Liver (tissue), 9 donors: ENCODE data around the gene PRKN. TPM values are rescaled to one million over a fixed set of nuclear protein-coding genes. Genes with fewer than 3 reads are reported as not detected.

Source experiments
- DNase-seq: peaks from one replicate; pipeline ENCODE4 v3.0.0-alpha.2; 2017; ENCODE audit warnings: low spot score
- H3K27ac ChIP-seq, 2 donors: one replicate each; pipeline ENCODE4 v1.7.0; 2013; ENCODE audit warnings: inconsistent platforms in 2 of 2, low read length in 2 of 2, control low read depth in 1 of 2, low read depth in 1 of 2, mild to moderate bottlenecking in 1 of 2
- H3K27me3 ChIP-seq, 4 donors: one replicate each; pipeline versions ENCODE4 v1.6.1 to v1.7.0; 2013; ENCODE audit warnings: low read length in 3 of 4, inconsistent platforms in 1 of 4, mild to moderate bottlenecking in 1 of 4, moderate library complexity in 1 of 4; ENCODE audit not compliant: control insufficient read depth in 4 of 4, insufficient read depth in 4 of 4
- H3K36me3 ChIP-seq, 4 donors: one replicate each; pipeline versions ENCODE4 v1.6.1 to v1.7.0; 2013; ENCODE audit warnings: low read length in 3 of 4, mild to moderate bottlenecking in 3 of 4, low read depth in 1 of 4, moderate library complexity in 1 of 4; ENCODE audit not compliant: control insufficient read depth in 4 of 4, insufficient read depth in 3 of 4
- H3K4me1 ChIP-seq, 4 donors: one replicate each; pipeline versions ENCODE4 v1.6.1 to v1.7.0; 2013; ENCODE audit warnings: low read length in 3 of 4, mild to moderate bottlenecking in 3 of 4, moderate library complexity in 1 of 4; ENCODE audit not compliant: control insufficient read depth in 4 of 4, insufficient read depth in 4 of 4
- H3K4me3 ChIP-seq, 3 donors: one replicate each; pipeline versions ENCODE4 v1.6.1 to v1.7.0; 2013; ENCODE audit warnings: low read length in 3 of 3, control low read depth in 1 of 3, low read depth in 1 of 3, mild to moderate bottlenecking in 1 of 3
- H3K9ac ChIP-seq, 2 donors: one replicate each; pipeline ENCODE4 v1.7.0; 2013; ENCODE audit warnings: low read length in 2 of 2, mild to moderate bottlenecking in 2 of 2, moderate library complexity in 2 of 2, control low read depth in 1 of 2, low read depth in 1 of 2
- H3K9me3 ChIP-seq, 4 donors: one replicate each; pipeline versions ENCODE4 v1.6.1 to v1.7.0; 2013; ENCODE audit warnings: low read length in 3 of 4; ENCODE audit not compliant: control insufficient read depth in 4 of 4
- ATF3 ChIP-seq: IDR thresholded peaks from 2 replicates; pipeline ENCODE4 v1.6.1; 2016; ENCODE audit warnings: antibody characterized with exemption
- EGR1 ChIP-seq, 2 donors: IDR thresholded peaks; 2 replicates each; pipeline ENCODE4 v1.6.1; 2016 to 2018; ENCODE audit warnings: antibody characterized with exemption in 2 of 2, low read depth in 2 of 2
- FOXA1 ChIP-seq: IDR thresholded peaks from 2 replicates; pipeline ENCODE4 v1.6.1; 2016; ENCODE audit warnings: antibody characterized with exemption
- FOXA2 ChIP-seq: IDR thresholded peaks from 2 replicates; pipeline ENCODE4 v1.6.1; 2016; ENCODE audit warnings: antibody characterized with exemption
- HNF4A ChIP-seq, 2 donors: conservative IDR thresholded peaks; 2 replicates each; pipeline ENCODE4 v1.6.1; 2016; ENCODE audit warnings: antibody characterized with exemption in 2 of 2, mild to moderate bottlenecking in 2 of 2
- HNF4G ChIP-seq: IDR thresholded peaks from 2 replicates; pipeline ENCODE4 v1.6.1; 2016; ENCODE audit warnings: antibody characterized with exemption
- JUND ChIP-seq, 2 donors: IDR thresholded peaks; 2 replicates each; pipeline ENCODE4 v1.6.1; 2016; ENCODE audit warnings: antibody characterized with exemption in 2 of 2
- RAD21 ChIP-seq, 2 donors: IDR thresholded peaks; 2 replicates each; pipeline ENCODE4 v1.6.1; 2016; ENCODE audit warnings: antibody characterized with exemption in 2 of 2, mild to moderate bottlenecking in 2 of 2
- RXRA ChIP-seq, 2 donors: IDR thresholded peaks; 2 replicates each; pipeline ENCODE4 v1.6.1; 2017 to 2018; ENCODE audit warnings: antibody characterized with exemption in 2 of 2, mild to moderate bottlenecking in 1 of 2
- SP1 ChIP-seq: IDR thresholded peaks from 2 replicates; pipeline ENCODE4 v1.6.1; 2018; ENCODE audit warnings: antibody characterized with exemption, mild to moderate bottlenecking
- TAF1 ChIP-seq: conservative IDR thresholded peaks from 2 replicates; pipeline ENCODE4 v1.6.1; 2016; ENCODE audit warnings: antibody characterized with exemption, mild to moderate bottlenecking
- YY1 ChIP-seq: IDR thresholded peaks from 2 replicates; pipeline ENCODE4 v1.6.1; 2016; ENCODE audit warnings: antibody characterized with exemption, mild to moderate bottlenecking
- ZBTB33 ChIP-seq: IDR thresholded peaks from 2 replicates; pipeline ENCODE4 v1.6.1; 2016; ENCODE audit warnings: antibody characterized with exemption
- WGBS: extraction: QIAGEN DNeasy Blood & Tissue Kit; methylation state at CpG from one replicate; pipeline ENCODE4 v1.1.7; 2013; 5-methylcytosine and 5-hydroxymethylcytosine counted together
- polyA plus RNA-seq, 2 donors: library from polyadenylated mRNA; stranded (reverse) in 1 of 2; unstranded in 1 of 2; fragments of 200-250 nt in 1 of 2; fragments of >200 nt in 1 of 2; fragmentation: Nextera tagmentation in 1 of 2; extraction: Ambion mirVana in 1 of 2; gene quantifications; one replicate each; pipeline versions ENCODE4 v1.2.1 to v1.2.3, GENCODE V29; 2013 to 2015
- total RNA-seq, 2 donors: library from RNA; depleted of rRNA; stranded (reverse); fragments of >200 nt; gene quantifications; one replicate each; pipeline ENCODE4 v1.2.3, GENCODE V29; 2014
- TF ChIP-seq, protein P1 (sequence below): IDR thresholded peaks from 2 replicates; pipeline ENCODE4 v1.6.1; 2016; ENCODE audit warnings: antibody characterized with exemption
- TF ChIP-seq, protein P2 (sequence below): fragments of 150-350 bp; IDR thresholded peaks from 2 replicates; pipeline ENCODE4 v1.5.1; 2017; ENCODE audit warnings: improper control_type of control experiment, low read depth, low read length; ENCODE audit not compliant: missing input control
- donor health status: healthy.
- donor health status: healthy.
- donor health status: healthy.
- donor health status: healthy.
- donor health status: healthy.

The PRKN gene
- total and polyA plus RNA-seq, 4 donors: 0.47 to 4.1 (median 3.2) TPM

- Histone ChIP-seq H3K4me1 (no peaks in the 10 kb centered on the region), H3K36me3 (no peaks in the 10 kb centered on the region), H3K4me3 (no peak overlapping the region), H3K9me3 (no peaks in the 10 kb centered on the region), H3K27me3 (no peaks in the 10 kb centered on the region), H3K27ac (no peak overlapping the region), H3K9ac (no peak overlapping the region)
- no peak for DNase-seq
- 46% methylated on average over 4 of the region's 4 CpGs for WGBS
- no peak for TF ChIP-seq RAD21 (IDR thresholded peaks at IDR 0.05)
- no peak for TF ChIP-seq YY1
- no peak for TF ChIP-seq TAF1
- TF ChIP-seq, protein P1, sequence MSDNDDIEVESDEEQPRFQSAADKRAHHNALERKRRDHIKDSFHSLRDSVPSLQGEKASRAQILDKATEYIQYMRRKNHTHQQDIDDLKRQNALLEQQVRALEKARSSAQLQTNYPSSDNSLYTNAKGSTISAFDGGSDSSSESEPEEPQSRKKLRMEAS: no peak
- no peak for TF ChIP-seq HNF4A (conservative IDR thresholded peaks at IDR 0.05)
- TF ChIP-seq FOXA1: no peak
- TF ChIP-seq ZBTB33: no peak
- TF ChIP-seq, protein P2, sequence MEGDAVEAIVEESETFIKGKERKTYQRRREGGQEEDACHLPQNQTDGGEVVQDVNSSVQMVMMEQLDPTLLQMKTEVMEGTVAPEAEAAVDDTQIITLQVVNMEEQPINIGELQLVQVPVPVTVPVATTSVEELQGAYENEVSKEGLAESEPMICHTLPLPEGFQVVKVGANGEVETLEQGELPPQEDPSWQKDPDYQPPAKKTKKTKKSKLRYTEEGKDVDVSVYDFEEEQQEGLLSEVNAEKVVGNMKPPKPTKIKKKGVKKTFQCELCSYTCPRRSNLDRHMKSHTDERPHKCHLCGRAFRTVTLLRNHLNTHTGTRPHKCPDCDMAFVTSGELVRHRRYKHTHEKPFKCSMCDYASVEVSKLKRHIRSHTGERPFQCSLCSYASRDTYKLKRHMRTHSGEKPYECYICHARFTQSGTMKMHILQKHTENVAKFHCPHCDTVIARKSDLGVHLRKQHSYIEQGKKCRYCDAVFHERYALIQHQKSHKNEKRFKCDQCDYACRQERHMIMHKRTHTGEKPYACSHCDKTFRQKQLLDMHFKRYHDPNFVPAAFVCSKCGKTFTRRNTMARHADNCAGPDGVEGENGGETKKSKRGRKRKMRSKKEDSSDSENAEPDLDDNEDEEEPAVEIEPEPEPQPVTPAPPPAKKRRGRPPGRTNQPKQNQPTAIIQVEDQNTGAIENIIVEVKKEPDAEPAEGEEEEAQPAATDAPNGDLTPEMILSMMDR: no peak
- TF ChIP-seq EGR1 (IDR thresholded peaks at IDR 0.05; ENCODE audit: low read depth in 2 of 2): no peak
- no peak for TF ChIP-seq HNF4G
- TF ChIP-seq ATF3: no peak
- TF ChIP-seq SP1: no peak
- TF ChIP-seq RXRA (IDR thresholded peaks at IDR 0.05): no peak
- no peak for TF ChIP-seq JUND (IDR thresholded peaks at IDR 0.05)
These were observed 1220.2 kb downstream of the PRKN start for GRCh38 chr6:161507375-161507774.

DNA sequence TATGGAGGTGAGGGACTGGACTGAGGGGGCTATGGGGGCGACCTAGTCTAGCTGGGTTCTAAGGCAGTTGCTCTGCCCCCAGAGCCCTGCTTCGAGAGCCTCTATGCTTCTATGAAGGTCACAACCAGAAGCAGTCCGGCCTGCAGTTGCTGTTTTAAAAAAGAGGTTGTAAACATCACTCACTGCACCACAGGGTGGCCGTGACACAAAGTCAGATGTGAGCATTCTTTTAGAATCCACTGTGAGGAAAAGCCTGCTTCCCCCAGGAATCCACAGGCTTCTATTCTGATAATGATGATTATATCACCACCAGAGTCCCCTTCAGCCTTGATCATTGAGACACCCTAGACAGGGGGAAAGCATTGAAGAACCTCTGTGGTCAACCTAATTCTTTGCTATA lies 1224.0 kb downstream of the PRKN start:
- TF ChIP-seq EGR1 (IDR thresholded peaks at IDR 0.05; ENCODE audit: low read depth in 2 of 2): no peak
- no peak for TF ChIP-seq HNF4G
- no peak for TF ChIP-seq YY1
- no peak for TF ChIP-seq FOXA2
- no peak for TF ChIP-seq RAD21 (IDR thresholded peaks at IDR 0.05)
- TF ChIP-seq SP1: no peak
- TF ChIP-seq JUND (IDR thresholded peaks at IDR 0.05): no peak
- TF ChIP-seq, protein P2: no peak
- TF ChIP-seq RXRA (IDR thresholded peaks at IDR 0.05): no peak
- H3K9ac ChIP-seq: no peak overlapping the region
- 77% methylated on average over 4 of the region's 4 CpGs for WGBS
- no peaks in the 10 kb centered on the region for H3K9me3 ChIP-seq
- H3K4me3 ChIP-seq: no peak overlapping the region
- no peaks in the 10 kb centered on the region for H3K36me3 ChIP-seq
- no peaks in the 10 kb centered on the region for H3K4me1 ChIP-seq
- H3K27ac ChIP-seq: no peak overlapping the region
- no peaks in the 10 kb centered on the region for H3K27me3 ChIP-seq
- DNase-seq: no peak
